H9 (cell line): ENCODE data around the gene KIF16B. TPM values are rescaled to one million over a fixed set of nuclear protein-coding genes. Genes with fewer than 3 reads are reported as not detected.

Experiments
- DNase-seq: peaks from one replicate; pipeline ENCODE4 v3.0.0-alpha.2; 2017
- H2AFZ ChIP-seq: one replicate; pipeline ENCODE4 v1.6.1; 2013; ENCODE audit warnings: mild to moderate bottlenecking, low read length, control low read depth, moderate library complexity
- H2AK5ac ChIP-seq: 2 replicates; pipeline ENCODE4 v1.6.1; 2013; ENCODE audit warnings: low read length, control low read depth, mixed read lengths; ENCODE audit not compliant: insufficient read length
- H2BK120ac ChIP-seq: one replicate; pipeline ENCODE4 v1.6.1; 2013; ENCODE audit warnings: low read depth, mild to moderate bottlenecking, low read length, control low read depth, inconsistent platforms; ENCODE audit not compliant: poor library complexity, severe bottlenecking
- H2BK12ac ChIP-seq: 2 replicates; pipeline ENCODE4 v1.6.1; 2013; ENCODE audit warnings: low read length, control low read depth, mixed read lengths, low read depth; ENCODE audit not compliant: insufficient read length
- H2BK15ac ChIP-seq: 2 replicates; pipeline ENCODE4 v1.6.1; 2013; ENCODE audit warnings: low read depth, low read length, control low read depth
- H2BK20ac ChIP-seq: one replicate; pipeline ENCODE4 v1.6.1; 2013; ENCODE audit warnings: low read depth, mild to moderate bottlenecking, low read length, control low read depth, inconsistent platforms; ENCODE audit not compliant: poor library complexity, severe bottlenecking
- H2BK5ac ChIP-seq: 2 replicates; pipeline ENCODE4 v1.6.1; 2013; ENCODE audit warnings: low read length, control low read depth, mixed read lengths; ENCODE audit not compliant: insufficient read length
- H3K14ac ChIP-seq: 2 replicates; pipeline ENCODE4 v1.6.1; 2013; ENCODE audit warnings: low read length, control low read depth; ENCODE audit not compliant: insufficient read depth
- H3K18ac ChIP-seq: 2 replicates; pipeline ENCODE4 v1.6.1; 2013; ENCODE audit warnings: low read depth, mild to moderate bottlenecking, mixed read lengths, low read length, control low read depth; ENCODE audit not compliant: insufficient read length
- H3K23ac ChIP-seq: 2 replicates; pipeline ENCODE4 v1.6.1; 2013; ENCODE audit warnings: low read length, control low read depth, mixed read lengths, low read depth; ENCODE audit not compliant: insufficient read length
- H3K23me2 ChIP-seq: 2 replicates; pipeline ENCODE4 v1.6.1; 2013; ENCODE audit warnings: low read depth, mild to moderate bottlenecking, mixed read lengths, low read length, control low read depth; ENCODE audit not compliant: insufficient read length, poor library complexity, severe bottlenecking
- H3K27ac ChIP-seq: 2 replicates; pipeline ENCODE4 v1.5.1; 2013; ENCODE audit warnings: low read length, control low read depth, mixed read lengths, low read depth; ENCODE audit not compliant: insufficient read length
- H3K27me3 ChIP-seq: 2 replicates; pipeline ENCODE4 v1.6.1; 2013; ENCODE audit warnings: low read length, control low read depth, inconsistent platforms; ENCODE audit not compliant: insufficient read depth
- H3K4ac ChIP-seq: 2 replicates; pipeline ENCODE4 v1.6.1; 2013; ENCODE audit warnings: low read depth, mild to moderate bottlenecking, control low read depth, inconsistent platforms, low read length, moderate library complexity
- H3K4me1 ChIP-seq: 2 replicates; pipeline ENCODE4 v1.6.1; 2013; ENCODE audit warnings: low read length, control low read depth, inconsistent platforms; ENCODE audit not compliant: insufficient read depth
- H3K4me2 ChIP-seq: 2 replicates; pipeline ENCODE4 v1.6.1; 2013; ENCODE audit warnings: low read length, control low read depth, mixed read lengths; ENCODE audit not compliant: insufficient read length, insufficient read depth
- H3K56ac ChIP-seq: 2 replicates; pipeline ENCODE4 v1.6.1; 2013; ENCODE audit warnings: low read depth, mild to moderate bottlenecking, mixed read lengths, low read length, control low read depth; ENCODE audit not compliant: insufficient read length
- H3K79me1 ChIP-seq: 2 replicates; pipeline ENCODE4 v1.6.1; 2013; ENCODE audit warnings: low read depth, mild to moderate bottlenecking, moderate library complexity, low read length, control low read depth, inconsistent platforms; ENCODE audit not compliant: insufficient read depth, poor library complexity, severe bottlenecking
- H3K79me2 ChIP-seq: 2 replicates; pipeline ENCODE4 v1.6.1; 2013; ENCODE audit warnings: low read length, control low read depth, inconsistent platforms; ENCODE audit not compliant: insufficient read depth
- H3K9ac ChIP-seq: 2 replicates; pipeline ENCODE4 v1.6.1; 2013; ENCODE audit warnings: low read length, control low read depth, mixed read lengths; ENCODE audit not compliant: insufficient read length; ENCODE audit errors: extremely low read depth
- H3K9me3 ChIP-seq: one replicate; pipeline ENCODE4 v1.6.1; 2013; ENCODE audit warnings: low read depth, low read length, inconsistent platforms; ENCODE audit not compliant: control insufficient read depth
- H3T11ph ChIP-seq: one replicate; pipeline ENCODE4 v1.6.1; 2013; ENCODE audit warnings: mild to moderate bottlenecking, low read length, control low read depth, inconsistent platforms
- H4K20me1 ChIP-seq: one replicate; pipeline ENCODE4 v1.6.1; 2013; ENCODE audit not compliant: control insufficient read depth, insufficient read length, insufficient read depth
- H4K5ac ChIP-seq: 2 replicates; pipeline ENCODE4 v1.6.1; 2013; ENCODE audit warnings: low read depth, mild to moderate bottlenecking, mixed read lengths, low read length, control low read depth; ENCODE audit not compliant: insufficient read length
- H4K8ac ChIP-seq: replicated peaks from 2 replicates; pipeline ENCODE4 v1.6.1; 2013; ENCODE audit warnings: low read length, control low read depth, mixed read lengths, low read depth; ENCODE audit not compliant: insufficient read length
- H4K91ac ChIP-seq: 2 replicates; pipeline ENCODE4 v1.6.1; 2013; ENCODE audit warnings: low read depth, mild to moderate bottlenecking, moderate library complexity, mixed read lengths, low read length, control low read depth; ENCODE audit not compliant: insufficient read length
- H3K27ac Mint-ChIP-seq, 3 experiments: 2 replicates in 2 of 3; 3 replicates in 1 of 3; pipeline ENCODE4 v1.8.0; 2020 to 2021; ENCODE audit warnings: mixed read lengths in 3 of 3, mild to moderate bottlenecking in 1 of 3, moderate library complexity in 1 of 3
- H3K27me3 Mint-ChIP-seq: 2 replicates; pipeline ENCODE4 v1.8.0; 2021; ENCODE audit warnings: low read depth, mild to moderate bottlenecking, moderate library complexity, mixed read lengths
- H3K36me3 Mint-ChIP-seq, 3 experiments: 2 replicates in 2 of 3; 3 replicates in 1 of 3; pipeline ENCODE4 v1.8.0; 2020 to 2021; ENCODE audit warnings: low read depth in 3 of 3, mixed read lengths in 3 of 3; ENCODE audit not compliant: insufficient read depth in 1 of 3
- H3K4me1 Mint-ChIP-seq, 2 experiments: 2 replicates each; pipeline ENCODE4 v1.8.0; 2020; ENCODE audit warnings: mixed read lengths in 2 of 2
- H3K4me3 Mint-ChIP-seq, 2 experiments: 2 replicates in 1 of 2; 3 replicates in 1 of 2; pipeline ENCODE4 v1.8.0; 2020 to 2021; ENCODE audit warnings: mild to moderate bottlenecking in 2 of 2, mixed read lengths in 2 of 2, moderate library complexity in 1 of 2
- H3K9me3 Mint-ChIP-seq, 2 experiments: 2 replicates in 1 of 2; 3 replicates in 1 of 2; pipeline ENCODE4 v1.8.0; 2020; ENCODE audit warnings: mild to moderate bottlenecking in 2 of 2, mixed read lengths in 2 of 2, moderate library complexity in 1 of 2
- CTCF ChIP-seq: fragments of 200-600 bp; sonication (generic); conservative IDR thresholded peaks from 3 replicates; pipeline ENCODE4 v1.8.0; 2021; ENCODE audit warnings: antibody characterized with exemption, mild to moderate bottlenecking
- WGBS: extraction: QIAGEN DNeasy Blood & Tissue Kit; methylation state at CpG from one replicate; pipeline ENCODE4 v1.1.7; 2013; ENCODE audit warnings: missing lambda C conversion rate, low lambda C conversion rate, mixed read lengths; ENCODE audit not compliant: insufficient read length; ENCODE audit errors: extremely low coverage; 5-methylcytosine and 5-hydroxymethylcytosine counted together
- total RNA-seq: library from RNA; stranded (reverse); gene quantifications from 2 replicates; pipeline ENCODE4 v1.2.1, GENCODE V29; 2021

KIF16B gene
- total RNA-seq, 1 experiment from 2014 or later = 7.4 TPM

GRCh38 chr20:16619953-16620352 is 46.7 kb upstream of the KIF16B start:
- H4K5ac ChIP-seq = no peak overlapping the region
- no peak for TF ChIP-seq CTCF
- no peaks in the 10 kb centered on the region for H3K79me1 ChIP-seq
- no peak overlapping the region for H2AK5ac ChIP-seq
- Mint-ChIP-seq H3K4me3 (no peak overlapping the region), H3K27ac (no peak overlapping the region), H3K4me1 (peaks cover 6 to 19% of the 10 kb centered on the region in 2 experiments), H3K27me3 (no peaks in the 10 kb centered on the region; the same call in 1 of the 2 replicates), H3K36me3 (peaks cover 0 to 15% (median 8%) of the 10 kb centered on the region in 3 experiments; a peak in 5 of 7 replicates), H3K9me3 (peaks cover 11 to 18% of the 10 kb centered on the region in 2 experiments)
- H2BK120ac ChIP-seq = no peak overlapping the region
- H3K27me3 ChIP-seq = no peaks in the 10 kb centered on the region
- H3K4me1 ChIP-seq = no peaks in the 10 kb centered on the region
- no peak overlapping the region for H2BK20ac ChIP-seq
- WGBS = no CpG with 5 or more reads among the region's 1 CpG
- H3K56ac ChIP-seq = no peak overlapping the region
- no peaks in the 10 kb centered on the region for H3K79me2 ChIP-seq
- no peak overlapping the region for H3K4me2 ChIP-seq
- no peak for DNase-seq
- H3K14ac ChIP-seq = no peak overlapping the region
- no peak overlapping the region for H3K27ac ChIP-seq
- H2BK5ac ChIP-seq = no peak overlapping the region
- no peak overlapping the region for H2BK15ac ChIP-seq
- H3K4ac ChIP-seq = no peak overlapping the region
- no peak overlapping the region for H3K9ac ChIP-seq
- H3K23me2 ChIP-seq = no peaks in the 10 kb centered on the region
- H3K18ac ChIP-seq = no peak overlapping the region
- H4K91ac ChIP-seq = no peak overlapping the region
- no peak overlapping the region for H3K23ac ChIP-seq
- no peak overlapping the region for H2AFZ ChIP-seq
- no peak overlapping the region for H4K8ac ChIP-seq
- no peak overlapping the region for H2BK12ac ChIP-seq
- H3T11ph ChIP-seq = no peak overlapping the region
- H4K20me1 ChIP-seq = no peaks in the 10 kb centered on the region
- H3K9me3 ChIP-seq = peaks cover 7% of the 10 kb centered on the region
